NCI-H2107 treated with DMSO at 0.1 percent for 48 hours (cell line): ENCODE results near the gene HMGB3.
A peak's percentile ranks its signal among the peaks of the same experiment; 100 is the strongest.
"Not testable (repeated sequence)": the region's sequence is repeated elsewhere in the genome, so short reads cannot be mapped to it uniquely, and the experiment has no call there.

ENCODE experiments used
- DNase-seq: peaks from one replicate; lab custom pipeline; 2025; ENCODE audit not compliant: unreplicated experiment; lab: John Stamatoyannopoulos, UW

The HMGB3 gene

DNA sequence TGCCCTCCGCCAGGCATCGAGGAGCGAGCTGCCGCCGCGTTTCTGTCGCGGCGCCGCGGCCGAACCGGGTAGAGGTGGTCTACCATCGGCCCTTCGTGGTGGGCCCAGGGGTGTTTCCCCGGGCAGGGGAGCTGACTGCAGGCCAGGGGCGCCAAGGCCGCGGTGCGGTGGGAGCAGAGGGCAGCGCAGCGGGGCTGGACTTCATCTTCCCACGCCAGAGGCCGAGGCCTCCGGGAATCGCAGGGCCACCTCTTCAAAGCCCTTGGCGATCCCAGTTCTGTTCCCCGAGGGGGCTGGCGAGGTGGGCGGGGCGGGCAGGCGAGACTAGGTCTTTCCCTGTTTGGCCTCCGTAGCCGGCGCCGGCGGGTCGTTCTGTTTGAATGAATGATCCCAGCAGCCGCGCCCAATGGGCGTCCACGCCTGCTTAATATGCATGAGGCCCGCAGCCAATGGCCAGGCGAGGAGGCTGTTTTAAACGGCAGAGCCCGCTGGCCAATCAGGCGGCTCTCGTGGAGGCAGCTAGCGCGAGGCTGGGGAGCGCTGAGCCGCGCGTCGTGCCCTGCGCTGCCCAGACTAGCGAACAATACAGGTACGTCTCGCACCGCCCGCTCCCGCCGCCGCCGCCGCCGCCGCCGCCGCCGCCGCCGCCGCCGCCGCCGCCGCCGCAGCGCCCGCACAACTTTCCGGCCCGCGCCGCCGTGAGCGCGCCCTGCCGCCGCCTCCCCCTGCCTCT, at the start of gene HMGB3:
Gene HMGB3, plus strand, starts transcription at position 548 of the 733 bp plus-strand sequence. CDS start 2,265 bp downstream, outside the sequence.
- peak; percentile 88 for DNase-seq

DNA sequence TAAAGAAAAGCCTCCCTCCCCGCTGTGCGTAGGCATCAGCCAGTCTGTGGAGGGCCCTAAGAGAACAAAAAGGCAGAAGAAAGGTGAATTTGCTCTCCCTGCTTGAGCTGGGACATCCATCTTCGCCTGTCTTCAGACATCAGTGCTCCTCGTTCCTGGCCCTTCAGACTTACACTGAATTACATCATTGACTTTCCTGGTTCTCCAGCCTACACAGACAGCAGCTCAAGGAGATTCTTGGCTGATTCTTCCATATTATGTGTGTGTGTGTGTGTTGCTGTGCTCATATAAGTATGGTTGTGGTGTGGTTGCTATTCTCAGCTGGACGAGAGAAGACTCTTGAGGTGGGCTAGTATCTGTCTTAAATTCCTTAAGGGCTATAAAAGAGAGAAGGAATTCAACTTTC, 49.2 kb upstream of the HMGB3 start:
- DNase-seq = no peak

DNA sequence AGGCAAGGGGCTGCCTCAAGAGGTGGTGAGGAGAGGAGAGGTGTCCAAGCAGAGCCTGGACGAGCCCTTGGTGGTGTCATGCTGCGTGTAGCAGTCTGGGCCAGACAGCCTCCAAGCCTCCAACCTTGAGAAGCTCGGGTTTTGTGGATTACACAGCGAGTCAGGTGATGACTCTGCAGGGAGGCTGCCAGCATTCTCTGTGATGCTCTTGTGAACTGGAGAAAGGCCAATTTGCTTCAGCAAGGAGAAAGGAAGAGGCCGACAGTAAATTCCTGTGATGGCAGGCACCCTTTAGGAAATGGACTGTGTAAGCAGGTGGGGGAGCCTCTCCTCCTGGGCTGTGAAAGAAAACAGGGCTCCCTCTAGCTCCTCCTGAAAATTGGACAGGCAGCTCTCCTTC, 48.7 kb upstream of the HMGB3 start:
- DNase-seq = peak; percentile 21

DNA sequence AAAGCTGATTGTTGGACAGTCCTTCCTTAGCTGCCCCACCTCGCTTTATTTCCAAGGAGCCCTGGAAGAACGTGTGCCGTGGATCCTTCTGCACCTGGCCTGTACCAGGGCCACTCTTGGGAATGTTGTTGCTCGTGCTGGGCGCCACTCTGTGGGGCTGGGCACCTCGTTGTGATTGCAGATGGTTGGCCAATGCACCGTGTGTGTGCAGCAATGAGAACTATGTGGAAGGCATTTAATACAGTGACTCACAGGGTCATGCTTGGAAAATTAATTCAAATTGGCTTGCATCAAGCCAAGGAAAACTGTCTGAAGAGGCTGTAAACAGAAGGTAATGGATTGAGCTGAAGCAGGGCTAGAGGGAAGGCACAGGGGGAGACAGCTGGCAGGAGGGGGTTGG, 47.7 kb upstream of the HMGB3 start:
- no peak for DNase-seq

DNA sequence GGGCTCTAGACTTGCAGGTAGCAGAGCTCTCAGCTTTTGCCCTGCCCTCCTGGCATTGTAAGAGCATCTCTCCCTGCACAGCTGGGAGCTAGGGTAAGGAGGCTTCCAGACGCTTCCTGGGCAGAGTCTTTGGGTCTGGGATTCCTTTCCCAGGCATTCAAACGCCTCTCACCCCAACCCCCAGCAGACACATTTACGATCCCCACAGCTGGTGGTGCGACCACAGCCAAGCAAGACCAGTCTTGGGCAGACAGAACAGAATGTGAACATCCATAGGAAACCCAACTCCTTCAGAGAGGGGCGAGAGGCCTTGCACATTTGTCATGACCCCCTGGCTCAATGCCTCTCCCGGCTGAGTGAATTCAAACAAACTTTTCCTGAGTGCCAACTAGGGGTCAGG, 46.6 kb upstream of the HMGB3 start:
- DNase-seq = no peak

DNA sequence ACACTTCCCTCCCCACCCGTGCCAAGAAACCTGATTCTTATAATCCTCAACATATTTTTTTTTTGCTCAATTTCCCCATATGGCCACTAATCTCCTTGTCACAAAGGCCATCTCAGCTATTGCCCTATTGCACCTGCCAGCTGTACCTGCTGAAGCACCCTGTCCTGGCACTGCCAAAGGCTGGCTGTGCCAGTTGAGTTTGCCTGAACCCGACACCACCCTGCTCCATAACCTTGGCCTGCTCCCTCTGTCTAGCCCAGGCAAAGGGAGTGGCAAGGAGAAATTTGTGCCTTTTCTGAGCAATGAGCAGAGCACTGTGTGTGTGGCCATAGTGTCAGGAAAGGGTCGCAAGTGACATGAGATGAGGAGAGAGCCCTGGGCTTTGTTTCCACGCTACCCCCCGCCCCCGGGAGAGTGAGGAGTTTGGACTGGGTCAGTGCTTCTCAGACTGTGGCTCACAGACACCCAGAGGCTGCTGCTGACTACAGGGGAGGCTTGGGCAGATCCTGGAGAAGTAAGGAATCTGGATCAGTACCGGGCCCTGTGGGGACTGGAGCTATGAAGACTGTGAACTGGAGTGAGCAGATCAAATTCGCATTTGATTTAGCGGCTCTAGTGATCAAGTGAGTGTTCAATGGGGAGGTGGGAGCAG, 42.2 kb upstream of the HMGB3 start:
- peak; percentile 42 for DNase-seq

DNA sequence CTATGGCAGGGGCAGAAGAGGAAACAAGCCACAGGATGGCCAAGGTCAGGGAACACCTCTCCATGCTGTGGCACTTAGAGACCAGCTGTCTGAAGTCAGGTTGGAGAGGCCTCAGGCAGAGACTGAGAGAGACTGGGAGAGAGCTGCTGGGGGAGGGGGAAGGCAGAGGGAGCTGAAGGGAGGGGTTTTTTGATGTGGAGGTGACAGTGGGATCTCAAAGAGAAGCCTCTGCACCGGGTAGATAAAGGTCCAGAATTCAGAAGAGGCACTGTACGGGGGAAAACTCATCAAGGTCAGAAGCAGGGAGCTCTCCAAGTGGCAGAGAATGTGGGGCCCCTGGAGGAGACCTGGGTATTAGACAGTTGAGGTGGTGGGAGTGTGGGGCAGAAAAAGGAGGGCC, 41.6 kb upstream of the HMGB3 start:
- DNase-seq = no peak

DNA sequence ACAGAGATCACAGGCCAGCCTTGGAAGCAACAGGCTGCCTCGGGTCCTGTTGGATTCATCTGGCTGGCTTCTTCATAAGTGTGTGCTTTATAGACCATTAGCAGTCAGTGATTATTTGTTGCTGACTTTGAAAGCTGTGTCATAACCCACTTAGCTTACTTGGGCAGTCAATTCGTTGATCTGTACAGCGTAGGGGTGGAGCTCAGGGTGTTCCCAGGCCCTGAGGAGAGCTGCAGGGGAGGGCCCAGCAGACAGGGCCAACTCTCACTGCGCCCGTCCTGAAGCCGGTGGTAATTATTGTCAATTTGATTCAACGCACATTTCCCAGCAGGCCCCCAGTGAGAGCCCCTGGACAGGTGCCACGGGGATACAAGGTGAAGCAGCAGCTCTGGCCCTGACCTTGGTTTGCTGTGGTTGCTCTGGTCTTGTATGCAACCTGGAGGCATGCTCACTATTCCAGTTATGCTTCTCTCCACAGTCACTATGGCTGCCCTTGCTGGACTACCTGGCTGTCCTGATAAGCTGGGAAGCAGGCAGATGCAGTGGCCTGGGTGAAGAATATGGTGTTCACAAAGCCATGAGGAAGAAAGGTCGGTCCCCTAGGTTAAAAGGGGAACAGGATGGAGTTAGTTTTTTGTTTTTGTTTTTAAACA, 40.1 kb upstream of the HMGB3 start:
- DNase-seq = no peak

DNA sequence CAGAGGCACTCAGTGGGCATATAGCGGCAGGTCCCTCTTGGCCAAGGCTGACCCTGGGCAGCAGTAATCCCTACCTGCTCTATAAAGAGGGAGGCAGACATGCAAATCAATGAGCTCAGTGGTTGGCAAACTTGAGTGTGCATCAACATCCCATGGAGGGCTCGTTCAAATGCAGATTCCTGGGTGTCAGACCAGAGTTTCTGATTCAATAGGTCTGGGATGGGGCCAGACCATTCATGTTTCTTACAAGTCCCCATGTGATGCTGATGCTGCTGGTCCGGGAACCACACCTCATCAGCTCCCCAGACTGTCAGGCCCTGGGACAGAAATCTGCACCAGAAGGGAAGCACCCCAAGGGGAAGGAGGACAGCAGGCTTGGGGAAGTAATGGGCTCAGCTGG, 38.9 kb upstream of the HMGB3 start:
- DNase-seq = no peak

DNA sequence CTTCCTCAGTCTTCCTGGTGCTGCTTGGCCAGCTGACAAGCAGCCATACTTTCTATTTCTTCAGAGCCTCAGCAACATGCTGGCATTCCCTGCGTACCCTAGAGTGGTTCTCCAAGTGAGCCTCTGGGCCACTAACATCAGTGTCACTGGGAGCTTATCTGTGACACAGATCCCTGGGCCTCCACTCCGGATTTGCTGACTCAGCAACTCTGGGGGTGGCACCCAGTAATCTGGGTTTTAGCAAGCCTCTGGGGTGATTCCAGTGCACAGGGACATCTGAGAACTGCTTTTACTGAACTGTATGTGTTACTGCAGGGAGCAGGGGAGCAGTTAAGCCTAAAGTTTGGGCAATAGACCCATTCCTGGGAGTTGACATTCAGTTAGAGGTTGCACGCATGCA, 28.2 kb upstream of the HMGB3 start:
- DNase-seq = no peak

DNA sequence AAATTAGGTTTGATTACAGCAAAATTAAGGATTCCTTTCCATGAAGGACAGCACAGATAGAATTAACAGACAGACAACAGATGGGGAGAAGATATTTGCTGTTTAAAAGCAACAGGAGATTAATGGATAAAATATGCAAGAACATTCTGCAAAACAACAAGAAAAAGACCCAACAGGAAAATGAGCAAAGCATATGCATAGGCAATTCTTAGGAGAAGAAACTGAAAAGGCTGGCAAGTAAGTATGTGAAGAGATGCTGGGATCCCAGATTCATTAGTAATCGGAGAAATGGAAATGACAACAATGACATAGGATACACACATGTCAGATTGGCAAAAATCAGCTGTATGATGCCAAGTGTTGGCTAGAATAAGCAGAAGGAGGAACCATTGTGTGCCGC, 27.5 kb upstream of the HMGB3 start:
- DNase-seq = no peak

DNA sequence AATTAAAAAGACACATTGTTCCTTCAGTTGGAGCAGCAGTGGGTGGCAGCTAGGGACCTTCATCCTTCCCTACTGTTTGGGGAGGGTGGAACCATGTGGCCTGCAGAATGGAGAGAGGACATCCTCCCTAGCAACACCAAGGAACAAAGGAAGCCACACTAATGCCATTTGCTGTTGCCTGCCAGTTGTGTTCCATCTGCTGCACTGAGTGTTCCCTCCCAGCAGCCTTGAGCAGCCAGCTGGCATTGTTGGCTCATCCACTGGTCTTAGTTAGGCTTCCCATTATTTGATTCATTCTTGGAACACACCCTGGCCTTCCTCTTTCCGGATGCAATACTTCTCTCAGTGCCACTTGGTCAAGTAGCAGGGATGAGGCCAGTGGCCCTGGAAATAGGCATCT, 25.0 kb upstream of the HMGB3 start:
- no peak for DNase-seq

DNA sequence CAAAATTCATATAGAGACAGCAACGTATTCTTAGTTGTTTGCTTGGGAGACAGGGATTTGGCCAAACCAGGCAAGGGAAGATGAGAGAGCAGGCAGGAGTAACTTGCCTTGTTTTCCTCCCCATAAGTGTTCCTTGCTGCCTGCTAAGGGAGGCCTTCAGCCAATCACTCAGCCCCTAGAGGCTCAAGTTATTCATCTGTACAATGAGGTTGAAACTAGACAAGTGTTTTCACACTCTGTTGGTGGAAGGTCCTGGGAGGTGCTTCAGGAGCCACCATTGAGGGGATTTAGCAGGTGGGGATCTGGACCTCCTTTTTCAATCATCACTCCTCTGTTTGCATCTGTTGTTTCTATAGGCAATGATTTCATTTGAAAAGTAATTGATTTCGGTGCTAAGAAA, 23.6 kb upstream of the HMGB3 start:
- no peak for DNase-seq

DNA sequence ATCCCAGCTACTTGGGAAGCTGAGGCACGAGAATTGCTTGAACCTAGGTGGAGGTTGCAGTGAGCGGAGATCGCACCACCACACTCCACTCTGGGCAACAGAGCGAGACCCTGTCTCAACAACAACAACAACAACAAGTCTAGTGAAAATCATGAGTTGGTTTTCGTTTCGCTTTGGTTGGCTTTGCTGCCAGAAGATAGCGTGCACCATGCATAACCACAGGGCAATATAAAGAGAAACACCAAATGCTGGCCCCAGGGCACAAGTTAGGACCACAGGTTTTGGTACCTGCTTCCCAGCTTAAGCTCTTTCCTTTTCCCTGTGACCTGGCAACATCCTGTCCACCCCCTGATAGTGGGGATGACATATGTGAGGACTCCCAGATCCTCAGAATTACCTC, 21.5 kb upstream of the HMGB3 start:
- no peak for DNase-seq

DNA sequence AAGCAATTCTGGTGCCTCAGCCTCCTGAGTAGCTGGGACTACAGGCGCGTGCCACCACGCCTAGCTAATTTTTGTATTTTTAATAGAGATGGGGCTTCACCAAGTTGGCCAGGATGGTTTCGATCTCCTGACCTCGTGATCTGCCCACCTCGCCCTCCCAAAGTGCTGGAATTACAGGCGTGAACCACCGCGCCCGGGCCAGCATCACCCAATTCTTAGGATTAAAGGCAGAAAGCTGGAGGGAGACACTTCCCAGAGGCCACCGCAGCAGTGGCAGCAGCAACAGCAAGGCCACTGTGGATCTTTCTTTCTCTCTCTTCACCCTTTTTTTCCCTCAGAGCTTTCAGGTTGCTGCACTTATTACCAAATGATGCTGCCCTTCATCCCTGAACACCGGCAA, 18.7 kb upstream of the HMGB3 start:
- not testable (repeated sequence) for DNase-seq

DNA sequence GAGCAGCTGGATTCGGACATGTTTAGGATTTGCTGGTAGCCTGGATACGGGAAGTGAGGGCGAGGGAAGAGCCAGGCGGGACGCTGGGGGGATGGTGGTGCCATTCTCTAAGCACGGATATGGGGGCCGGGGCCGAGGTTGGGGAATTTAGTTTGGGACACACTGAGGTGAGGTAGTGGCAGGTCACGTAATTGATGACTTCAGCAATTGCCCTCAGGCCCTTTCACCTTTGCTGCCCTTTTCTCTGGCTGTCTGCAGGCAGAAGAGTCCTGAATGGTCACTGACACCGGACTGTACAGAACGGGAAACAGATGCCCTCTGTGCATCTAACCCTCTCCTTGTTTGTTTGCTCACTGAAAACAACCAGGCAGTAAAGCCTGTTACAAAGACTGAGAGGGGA, 16.9 kb upstream of the HMGB3 start:
- DNase-seq = no peak

DNA sequence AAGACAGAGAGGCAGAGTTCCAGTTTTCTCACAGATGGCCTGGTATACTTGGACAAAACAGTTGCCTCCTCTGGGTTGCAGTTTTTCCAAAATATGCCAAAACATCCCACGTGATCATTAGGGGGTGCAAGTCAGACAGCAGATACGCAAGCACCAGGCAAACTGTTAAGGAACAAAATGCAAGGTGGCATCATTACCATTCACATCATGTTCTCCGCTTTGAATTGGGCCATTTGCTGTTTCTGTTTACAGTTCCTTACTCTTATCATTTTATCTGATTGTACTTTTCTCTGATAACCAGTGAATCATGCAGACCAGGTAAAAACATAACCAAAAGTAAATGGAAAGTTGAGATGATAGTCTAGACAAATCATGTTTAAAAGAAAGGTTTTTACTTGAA, 16.4 kb upstream of the HMGB3 start:
- no peak for DNase-seq

DNA sequence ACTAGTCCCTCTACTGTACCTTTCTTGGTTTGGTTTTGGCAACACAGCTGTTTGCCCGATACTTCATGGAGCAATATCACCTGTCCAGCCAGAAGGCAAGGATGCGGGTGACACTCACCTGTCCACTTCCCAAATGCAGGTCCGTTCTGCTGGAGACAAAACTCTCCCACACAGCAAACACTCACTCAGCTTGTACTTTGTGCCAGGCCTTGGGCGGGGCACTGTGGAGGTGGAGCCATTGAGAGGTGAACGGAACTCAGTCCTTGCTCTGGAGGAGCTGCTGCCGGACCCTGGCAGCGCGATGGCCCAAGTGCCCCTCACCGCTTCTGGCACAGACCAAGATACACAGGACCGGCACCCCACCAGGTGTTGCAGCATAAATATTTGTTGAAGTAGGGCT, 15.3 kb upstream of the HMGB3 start:
- no peak for DNase-seq

DNA sequence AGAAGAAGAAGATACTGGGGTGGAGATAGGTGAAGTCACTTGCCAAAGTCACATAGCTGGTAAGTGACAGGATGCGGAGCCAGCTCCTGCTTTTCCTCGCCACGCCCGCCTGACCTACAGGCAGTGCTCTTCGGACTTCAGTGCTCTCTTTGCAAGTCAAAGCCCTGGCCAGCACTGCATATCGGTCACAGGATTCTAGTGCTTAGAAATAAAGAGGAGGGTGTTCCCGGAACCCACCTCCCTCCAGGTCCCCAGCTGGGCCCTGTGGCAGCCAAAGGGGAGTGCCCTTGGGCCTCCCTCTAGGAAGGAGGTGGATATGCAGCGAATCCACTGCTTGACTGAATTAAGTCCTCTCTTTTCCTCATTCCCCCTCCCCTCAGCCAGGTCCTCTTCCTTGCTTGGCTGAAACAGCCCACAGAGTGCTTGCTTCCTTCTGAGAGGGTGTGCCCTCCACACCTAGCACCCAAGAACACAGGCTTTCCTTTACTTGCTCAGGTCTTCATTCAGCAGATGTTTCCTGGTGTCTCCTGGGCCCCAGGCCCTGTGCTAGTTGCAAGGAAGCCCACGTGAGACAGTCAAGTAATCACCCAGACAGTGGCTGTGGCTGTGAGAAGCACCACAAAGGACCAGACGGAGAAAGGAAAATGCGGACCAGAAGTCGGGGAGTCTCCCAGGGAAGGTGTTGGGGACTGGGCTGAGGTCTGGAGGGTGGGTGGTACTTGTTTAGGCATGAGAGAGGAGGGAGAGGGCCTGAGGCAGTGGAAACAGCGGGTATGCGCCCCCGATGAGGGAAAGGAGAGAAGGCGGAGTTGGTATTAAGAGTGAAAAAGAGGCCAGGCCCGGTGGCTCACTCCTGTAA, 14.0 kb upstream of the HMGB3 start:
- DNase-seq = no peak

DNA sequence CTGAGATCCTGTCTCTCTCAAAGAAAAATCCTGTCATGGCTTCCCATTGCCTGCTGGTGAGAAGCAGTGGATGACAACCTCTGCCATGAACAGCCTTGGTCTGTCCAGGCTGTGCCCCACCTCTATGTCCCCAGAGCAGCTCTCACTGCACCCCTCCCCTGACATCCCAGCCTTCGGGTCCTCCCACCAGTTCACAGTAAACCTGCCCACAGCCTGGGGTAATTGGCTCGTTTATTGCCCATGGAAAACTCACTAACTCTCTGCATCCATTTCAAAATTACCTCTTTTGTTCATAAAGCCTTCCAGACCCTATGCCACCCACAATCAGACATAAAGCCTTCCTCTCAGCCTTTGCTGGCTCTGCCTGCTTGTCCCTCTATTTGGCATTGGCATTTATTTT, 10.7 kb upstream of the HMGB3 start:
- DNase-seq = no peak

DNA sequence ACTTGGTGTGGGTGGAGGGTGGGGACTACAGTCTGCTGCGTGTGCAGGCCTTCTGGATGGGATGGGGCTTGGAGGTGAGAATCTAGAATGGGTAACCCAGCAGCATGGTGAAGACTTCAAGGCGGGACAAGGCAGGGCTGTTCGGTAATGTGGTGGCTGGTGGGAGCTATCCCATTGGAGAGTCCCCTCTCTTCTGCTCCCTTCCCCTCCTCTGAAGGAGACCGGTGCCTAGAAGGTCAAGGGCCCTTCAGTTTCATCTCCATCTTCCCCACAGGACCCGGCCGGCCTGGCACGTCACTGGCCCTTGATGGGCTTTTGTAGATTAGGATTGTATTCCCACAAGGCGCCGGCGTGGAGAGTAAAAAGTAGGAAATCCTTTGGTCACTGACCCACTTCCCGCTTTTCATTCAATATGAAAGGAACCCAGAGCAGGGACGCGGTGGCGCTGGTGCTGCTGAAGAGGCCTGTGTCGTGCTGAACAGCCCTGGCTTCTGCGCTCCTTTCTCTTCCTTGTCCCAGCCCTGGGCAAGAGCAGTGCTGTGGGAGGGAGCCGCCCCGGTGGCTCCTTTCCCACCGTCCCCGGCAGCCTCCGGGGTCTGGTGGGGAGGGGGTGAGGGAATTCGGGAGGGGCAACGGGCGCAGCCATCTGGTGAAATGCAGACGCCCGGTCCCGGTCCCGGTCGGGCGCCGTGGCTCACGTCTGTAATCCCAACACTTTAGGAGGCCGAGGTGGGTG, 7.3 kb upstream of the HMGB3 start:
- DNase-seq = no peak
